Kidney (tissue), 14 donors: ENCODE measurements around the gene HRH2. TPM values are rescaled to one million over a fixed set of nuclear protein-coding genes. Genes with fewer than 3 reads are reported as not detected.

Source experiments
- DNase-seq, 5 donors: peaks; one replicate each; pipeline ENCODE4 v3.0.0-alpha.2; 2013 to 2020
- FAIRE-seq: peaks from 2 replicates; lab custom pipeline; 2012; peaks lifted over from hg19 to GRCh38; lab: Jason Lieb, UNC
- H3K27ac ChIP-seq, 2 donors: one replicate each; pipeline ENCODE4 v1.7.0; 2013; ENCODE audit warnings: low read depth in 2 of 2, low read length in 2 of 2, inconsistent platforms in 1 of 2
- H3K27me3 ChIP-seq: one replicate; pipeline ENCODE4 v1.7.1; 2013; ENCODE audit warnings: low read length, inconsistent platforms; ENCODE audit not compliant: control insufficient read depth, insufficient read depth
- H3K36me3 ChIP-seq, 3 donors: one replicate each; pipeline versions ENCODE4 v1.7.0 to v1.7.1; 2013; ENCODE audit warnings: low read length in 3 of 3, control low read depth in 1 of 3, inconsistent platforms in 1 of 3; ENCODE audit not compliant: insufficient read depth in 3 of 3, control insufficient read depth in 2 of 3
- H3K4me1 ChIP-seq, 3 donors: one replicate each; pipeline versions ENCODE4 v1.7.0 to v1.7.1; 2013; ENCODE audit warnings: low read length in 3 of 3, inconsistent platforms in 1 of 3, low read depth in 1 of 3; ENCODE audit not compliant: control insufficient read depth in 2 of 3, insufficient read depth in 2 of 3
- H3K4me3 ChIP-seq, 3 donors: one replicate each; pipeline versions ENCODE4 v1.7.0 to v1.8.1; 2013; ENCODE audit warnings: low read length in 3 of 3, control low read depth in 1 of 3, inconsistent platforms in 1 of 3
- H3K9ac ChIP-seq, 3 donors: one replicate each; pipeline versions ENCODE4 v1.7.0 to v1.7.1; 2013; ENCODE audit warnings: low read length in 3 of 3, control low read depth in 1 of 3, inconsistent platforms in 1 of 3
- H3K9me3 ChIP-seq, 3 donors: one replicate each; pipeline versions ENCODE4 v1.7.0 to v1.7.1; 2013; ENCODE audit warnings: low read length in 3 of 3, control low read depth in 1 of 3, inconsistent platforms in 1 of 3; ENCODE audit not compliant: control insufficient read depth in 2 of 3, insufficient read depth in 1 of 3
- CTCF ChIP-seq: IDR thresholded peaks from 3 replicates; pipeline ENCODE4 v1.5.1; 2012; ENCODE audit warnings: mild to moderate bottlenecking, moderate library complexity, borderline replicate concordance; ENCODE audit not compliant: insufficient read depth; ENCODE audit errors: extremely low read depth
- intact Hi-C: fragments of 100-400 bp; cut with DNase I; formaldehyde crosslinking; loops from one replicate; pipeline ENCODE4 v1.11.1; 2022
- polyA plus RNA-seq: library from polyadenylated mRNA; stranded (reverse); fragments of 350-450 nt; fragmentation: Illumina TruSeq; extraction: RNeasy Lipid Tissue Mini Kit (QIAGEN cat#74804); gene quantifications from one replicate; pipeline ENCODE4 v1.2.3, GENCODE V29; 2014; ENCODE audit warnings: low read depth, low replicate concordance; ENCODE audit not compliant: insufficient read depth
- total RNA-seq: library from RNA; stranded (reverse); fragmentation: NEBNext Ultra II Directional; extraction: Animal tissue kit (Norgen Biotek cat#: 25700); gene quantifications from one replicate; pipeline ENCODE4 v1.2.1, GENCODE V29; 2021
- donor health status: control.
- donor health status: control.
- donor health status: control.
- donor health status: control.
- donor health status: control.
- donor health status: DM: yes; HTN: yes; CAD: no.
- donor health status: Normal renal cell carcinoma (clear cell type).

Gene HRH2
- total and polyA plus RNA-seq, 2 donors from 2014 or later = 1.9 to 10.6 TPM

DNA sequence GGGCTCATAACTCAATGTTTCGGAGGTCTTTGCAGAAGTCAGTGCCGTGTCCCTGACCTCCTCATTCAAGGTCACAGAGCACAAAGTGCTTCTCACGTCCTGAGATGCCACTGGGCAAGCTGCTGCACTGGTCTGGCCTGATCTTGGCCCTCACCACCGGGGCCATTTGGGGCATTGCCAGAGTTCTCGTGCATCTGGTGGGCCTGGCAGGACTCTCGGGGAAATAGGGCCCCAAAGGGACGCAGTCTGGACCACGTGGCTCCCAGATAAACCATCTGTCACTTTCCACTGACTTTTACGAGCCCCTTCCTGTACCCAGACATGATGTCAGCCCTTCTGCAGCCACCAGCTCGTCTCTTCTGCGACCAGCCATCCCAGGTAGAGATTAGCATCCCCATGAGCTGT lies 54.8 kb downstream of the HRH2 start:
- H3K36me3 ChIP-seq = no peaks in the 10 kb centered on the region
- H3K27me3 ChIP-seq = no peaks in the 10 kb centered on the region
- no peak overlapping the region for H3K4me3 ChIP-seq
- no peak overlapping the region for H3K27ac ChIP-seq
- no peak for TF ChIP-seq CTCF
- no peaks in the 10 kb centered on the region for H3K4me1 ChIP-seq
- no peak overlapping the region for H3K9ac ChIP-seq
- FAIRE-seq = no peak
- intact Hi-C loops = no loop called here
- H3K9me3 ChIP-seq = peaks cover 0 to 20% (median 0%) of the 10 kb centered on the region in 3 donors
- DNase-seq = peak in 3 of 5 donors; percentile 29 to 36 (median 31)

GRCh38 chr5:175713930-175714329 lies 56.1 kb downstream of the HRH2 start:
- no peak overlapping the region for H3K9ac ChIP-seq
- H3K27ac ChIP-seq = no peak overlapping the region
- FAIRE-seq = no peak
- no peak for TF ChIP-seq CTCF
- peaks cover 0 to 20% (median 0%) of the 10 kb centered on the region in 3 donors for H3K9me3 ChIP-seq
- intact Hi-C loops = no loop called here
- DNase-seq = peak in 1 of 5 donors; percentile 21
- no peak overlapping the region for H3K4me3 ChIP-seq
- H3K4me1 ChIP-seq = no peaks in the 10 kb centered on the region
- H3K36me3 ChIP-seq = no peaks in the 10 kb centered on the region
- no peaks in the 10 kb centered on the region for H3K27me3 ChIP-seq

GRCh38 chr5:175714479-175715085 lies 56.7 kb downstream of the HRH2 start:
- no peak for TF ChIP-seq CTCF
- Histone ChIP-seq H3K9ac (no peak overlapping the region), H3K4me3 (no peak overlapping the region), H3K9me3 (peaks cover 0 to 20% (median 0%) of the 10 kb centered on the region in 3 donors), H3K27me3 (no peaks in the 10 kb centered on the region), H3K36me3 (no peaks in the 10 kb centered on the region), H3K27ac (no peak overlapping the region), H3K4me1 (no peaks in the 10 kb centered on the region)
- FAIRE-seq (no peak), DNase-seq (no peak)
- intact Hi-C loops = no loop called here
